ENCODE measurements around the gene SMARCA1. TPM values are rescaled to one million over a fixed set of nuclear protein-coding genes. Genes with fewer than 3 reads are reported as not detected.
A peak's percentile ranks its signal among the peaks of the same experiment; 100 is the strongest.

SMARCA1 gene
- total and polyA plus RNA-seq, 2 of the 13 experiments (the other 11 are each of a cell fraction or from before 2014, with no cell fraction given) = 97.7 to 145 TPM

GRCh38 chrX:129511689-129512088, 11.6 kb downstream of the SMARCA1 start (continued):
- TF ChIP-seq TBX3 (IDR thresholded peaks at IDR 0.05; ENCODE audit: borderline replicate concordance) = no peak
- TF ChIP-seq FOXP1 (IDR thresholded peaks at IDR 0.05) = no peak
- no peak for TF ChIP-seq FOXP1 (CRISPR knock-in tag; IDR thresholded peaks at IDR 0.05)
- no peak for TF ChIP-seq POLR2AphosphoS5 (IDR thresholded peaks at IDR 0.05; ENCODE audit: low read depth, low read length)
- no peak for TF ChIP-seq SMAD9 (CRISPR knock-in tag; IDR thresholded peaks at IDR 0.05)
- TF ChIP-seq ZSCAN9 (CRISPR knock-in tag; IDR thresholded peaks at IDR 0.05; ENCODE audit: borderline replicate concordance) = no peak
- no peak for TF ChIP-seq ZKSCAN5 (CRISPR knock-in tag; IDR thresholded peaks at IDR 0.05)
- no peak for TF ChIP-seq ZNF572 (CRISPR knock-in tag; IDR thresholded peaks at IDR 0.05)
- TF ChIP-seq RORA (CRISPR knock-in tag; IDR thresholded peaks at IDR 0.05) = no peak
- no peak for TF ChIP-seq POGK (CRISPR knock-in tag; conservative IDR thresholded peaks at IDR 0.05)
- TF ChIP-seq MNT (IDR thresholded peaks at IDR 0.05) = no peak
- no peak for TF ChIP-seq SNAI1 (CRISPR knock-in tag; IDR thresholded peaks at IDR 0.05; ENCODE audit: borderline replicate concordance)
- no peak for TF ChIP-seq RNF2 (conservative IDR thresholded peaks at IDR 0.05; ENCODE audit: low read depth)
- peak; percentile 68 for TF ChIP-seq BCL6 (CRISPR knock-in tag; IDR thresholded peaks at IDR 0.05)
- no peak; the same call in 1 of the 2 replicates for TF ChIP-seq ARID3A (IDR thresholded peaks at IDR 0.05; ENCODE audit: low read depth, low read length)
- TF ChIP-seq ZMAT5 (CRISPR knock-in tag; IDR thresholded peaks at IDR 0.05; ENCODE audit: borderline replicate concordance, low read depth) = no peak
- no peak for TF ChIP-seq XRCC5 (optimal IDR thresholded peaks at IDR 0.05; ENCODE audit: low read length)
- no peak for TF ChIP-seq CBX2 (IDR thresholded peaks at IDR 0.05; ENCODE audit: low read depth, low read length)
- no peak for TF ChIP-seq CBX2 (CRISPR knock-in tag; IDR thresholded peaks at IDR 0.05; ENCODE audit: low read depth)
- no peak for TF ChIP-seq ZNF558 (CRISPR knock-in tag; IDR thresholded peaks at IDR 0.05; ENCODE audit: borderline replicate concordance)
- TF ChIP-seq GPBP1L1 (CRISPR knock-in tag; IDR thresholded peaks at IDR 0.05) = no peak
- TF ChIP-seq HNF4G (IDR thresholded peaks at IDR 0.05; ENCODE audit: borderline replicate concordance, low read depth, low read length) = peak; percentile 56; the same call in 1 of the 2 replicates
- no peak for TF ChIP-seq HNF4G (CRISPR knock-in tag; IDR thresholded peaks at IDR 0.05; ENCODE audit: borderline replicate concordance, low read depth)
- TF ChIP-seq DDIT3 (CRISPR knock-in tag; IDR thresholded peaks at IDR 0.05) = no peak
- TF ChIP-seq ETS1 (CRISPR knock-in tag; IDR thresholded peaks at IDR 0.05) = no peak
